Glomerular endothelial cell (primary cell): ENCODE data around the gene SFXN3. TPM values are rescaled to one million over a fixed set of nuclear protein-coding genes. Genes with fewer than 3 reads are reported as not detected.

Experiments used
- DNase-seq: peaks from one replicate; pipeline ENCODE4 v3.0.0-alpha.2; 2011; ENCODE audit warnings: low read depth, low spot score; ENCODE audit errors: extremely low read depth
- total RNA-seq: library from RNA; depleted of rRNA; stranded (reverse); fragments of >200 nt; gene quantifications from 2 replicates; pipeline ENCODE4 v1.2.3, GENCODE V29; 2015

Gene SFXN3
- total RNA-seq, 1 donor from 2014 or later, result 151 TPM

GRCh38 chr10:101014966-101015581 lies 16.0 kb upstream of the SFXN3 start:
- no peak for DNase-seq

- DNase-seq, result no peak
Observed at GRCh38 chr10:101015582-101015973, 15.5 kb upstream of the SFXN3 start.

- no peak for DNase-seq
Observed at GRCh38 chr10:101016814-101017213, 14.2 kb upstream of the SFXN3 start.

DNA sequence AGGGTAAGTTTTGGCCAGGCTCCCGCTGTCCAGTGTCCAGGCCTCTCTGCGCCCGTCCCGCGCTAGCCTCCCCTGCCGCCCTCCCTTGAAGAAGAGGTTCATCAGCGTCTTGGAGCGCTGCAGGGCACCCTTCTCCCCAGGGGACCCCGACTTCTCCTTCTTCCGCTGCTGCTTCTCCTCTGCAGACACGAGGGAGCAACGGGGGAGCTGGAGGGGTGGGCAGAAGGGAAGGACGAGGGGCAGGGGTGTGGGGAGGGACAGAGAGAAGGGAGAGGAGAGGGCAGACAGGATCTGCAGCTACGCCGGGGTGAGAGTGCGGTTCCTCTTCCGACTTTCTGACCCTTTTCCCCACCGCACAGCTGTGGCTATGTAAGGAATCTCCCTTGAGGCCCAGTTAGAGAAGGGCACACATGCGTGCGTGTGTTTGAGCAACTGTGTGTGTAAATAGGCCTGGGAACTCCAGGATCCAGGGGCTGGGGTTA lies 12.9 kb upstream of the SFXN3 start:
- DNase-seq, result no peak

- no peak for DNase-seq
Observed at GRCh38 chr10:101018600-101019439, 12.2 kb upstream of the SFXN3 start.

DNA sequence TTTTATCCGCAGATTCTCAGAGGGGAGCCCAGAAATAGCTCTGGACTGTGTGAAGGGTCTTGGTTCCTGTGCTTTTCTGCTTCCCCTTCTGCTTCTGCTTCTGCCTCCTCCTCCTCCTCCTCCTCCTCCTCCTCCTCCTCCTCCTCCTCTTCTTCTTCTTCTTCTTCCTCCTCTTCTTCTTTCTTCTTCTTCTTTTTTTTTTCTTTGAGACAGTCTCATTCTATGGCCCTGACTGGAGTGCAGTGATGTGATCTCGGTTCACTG lies 11.7 kb upstream of the SFXN3 start:
- DNase-seq, result no peak

- no peak for DNase-seq
Observed at GRCh38 chr10:101020427-101021075, 10.5 kb upstream of the SFXN3 start.

GRCh38 chr10:101021239-101021638 lies 9.8 kb upstream of the SFXN3 start:
- DNase-seq, result no peak

- no peak for DNase-seq
Observed at GRCh38 chr10:101021692-101022251, 9.3 kb upstream of the SFXN3 start.

- no peak for DNase-seq
Observed at GRCh38 chr10:101022967-101023705, 7.9 kb upstream of the SFXN3 start.

GRCh38 chr10:101027106-101027720 lies 3.8 kb upstream of the SFXN3 start:
- no peak for DNase-seq

- DNase-seq, result no peak
Observed at GRCh38 chr10:101028446-101029337, 2.3 kb upstream of the SFXN3 start.

- no peak for DNase-seq
Observed at GRCh38 chr10:101029520-101030295, 1.3 kb upstream of the SFXN3 start.

GRCh38 chr10:101030496-101031127 lies 422 bp upstream of the SFXN3 start:
- no peak for DNase-seq

DNA sequence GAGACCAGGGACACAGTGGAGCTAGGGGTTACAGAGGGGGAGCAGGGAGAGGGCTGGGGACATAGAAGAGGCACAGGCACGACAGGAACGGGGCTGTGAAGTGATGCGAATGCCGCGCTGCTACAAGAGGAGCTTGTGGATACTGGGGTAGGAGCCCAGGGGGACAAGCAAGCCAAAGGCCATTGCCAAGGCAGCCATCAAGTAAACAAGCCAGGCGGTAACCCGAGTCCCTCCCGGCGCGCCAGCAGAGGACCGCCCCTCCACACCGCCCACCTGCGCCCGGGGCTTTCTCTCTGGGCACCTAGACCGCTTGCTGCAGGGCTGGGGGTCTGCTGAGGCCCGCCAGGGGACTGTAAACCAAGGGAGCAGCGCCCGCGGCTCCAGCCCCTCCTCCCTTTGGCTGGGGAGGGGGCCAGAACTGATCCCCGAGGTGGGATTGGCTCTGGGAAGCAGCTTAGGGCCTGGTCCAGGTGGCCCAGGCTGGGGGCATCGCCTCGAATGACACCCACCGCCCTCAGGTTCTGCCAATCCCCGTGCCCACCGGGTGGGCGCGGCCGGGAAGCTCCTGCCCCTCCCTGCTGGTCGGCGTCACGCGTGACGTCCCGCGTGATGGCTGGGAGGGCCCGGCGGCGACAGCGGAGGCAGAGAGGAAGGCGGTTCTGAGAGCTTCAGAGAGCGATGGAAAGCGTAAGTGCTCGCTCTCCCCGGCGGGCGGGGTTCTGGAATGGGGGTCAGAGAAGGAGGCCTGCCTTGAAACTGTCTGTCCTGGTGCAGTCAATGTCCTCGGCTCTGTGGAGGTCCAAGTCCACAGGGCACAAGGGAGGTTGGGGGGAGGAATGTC lies 982 bp downstream of the SFXN3 start:
- DNase-seq, result no peak

DNA sequence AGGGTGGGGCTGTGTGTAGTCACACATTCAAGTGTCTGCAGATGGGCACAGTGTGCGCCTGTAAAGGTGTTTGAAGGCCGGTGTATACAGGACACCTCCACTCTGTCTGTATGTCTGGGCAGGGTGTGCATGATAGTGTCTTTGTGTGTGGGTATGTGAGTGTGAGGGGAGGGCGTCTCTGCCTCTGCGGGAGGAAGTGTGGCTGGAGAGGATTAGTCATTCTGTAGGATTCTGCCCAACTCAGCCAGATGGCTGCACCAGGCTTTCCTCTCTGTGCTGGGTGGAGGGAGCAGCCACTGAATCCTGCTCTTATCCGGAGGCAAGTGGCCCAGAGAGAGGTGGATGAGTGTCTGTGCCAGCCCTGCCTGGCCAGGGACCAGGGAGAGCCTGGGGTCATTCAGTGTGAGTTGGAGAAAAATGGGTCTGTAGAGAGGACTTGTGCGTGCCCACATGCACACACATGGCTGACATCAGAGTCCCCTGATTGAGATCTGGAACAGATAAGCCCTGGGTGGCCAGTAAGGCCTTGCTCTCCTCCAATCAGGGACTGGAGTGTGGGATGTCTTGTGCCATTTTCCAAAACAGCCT lies 1.7 kb downstream of the SFXN3 start:
- DNase-seq, result no peak

GRCh38 chr10:101033276-101033675 lies 2.2 kb downstream of the SFXN3 start:
- no peak for DNase-seq
